WTC11 (cell line): Measurements from ENCODE around the gene RMC1. TPM values are rescaled to one million over a fixed set of nuclear protein-coding genes. Genes with fewer than 3 reads are reported as not detected.

Experiments
- ATAC-seq: fragments of 200-7000 bp; cut with Tn5 transposase; 2 replicates; pipeline ENCODE4 v1.10.0; 2021; ENCODE audit warnings: mild to moderate bottlenecking, moderate library complexity
- CTCF ChIA-PET: fragments of 300-600 bp; sonication (Branson Sonifier 250); formaldehyde crosslinking; loops from one replicate; lab custom pipeline; 2021; ENCODE audit warnings: antibody characterized with exemption; lab: Charles Lee
- POLR2A ChIA-PET: fragments of 350-600 bp; sonication (Branson Sonifier 250); formaldehyde crosslinking; loops from one replicate; lab custom pipeline; 2021; ENCODE audit warnings: antibody characterized with exemption; lab: Charles Lee
- DNase-seq: peaks from one replicate; pipeline ENCODE4 v3.0.0; 2021; ENCODE audit warnings: low spot score
- H3K27ac Mint-ChIP-seq: 2 replicates; pipeline ENCODE4 v1.8.0; 2021; ENCODE audit warnings: mixed read lengths
- H3K27me3 Mint-ChIP-seq: 2 replicates; pipeline ENCODE4 v1.8.0; 2021; ENCODE audit warnings: low read depth, mild to moderate bottlenecking, moderate library complexity, mixed read lengths
- H3K36me3 Mint-ChIP-seq: 2 replicates; pipeline ENCODE4 v1.8.0; 2021; ENCODE audit warnings: mixed read lengths
- H3K4me1 Mint-ChIP-seq: 2 replicates; pipeline ENCODE4 v1.8.0; 2022; ENCODE audit warnings: mixed read lengths
- H3K4me3 Mint-ChIP-seq: 2 replicates; pipeline ENCODE4 v1.8.0; 2021; ENCODE audit warnings: mild to moderate bottlenecking, moderate library complexity, mixed read lengths
- H3K9me3 Mint-ChIP-seq: 2 replicates; pipeline ENCODE4 v1.8.0; 2021; ENCODE audit warnings: mixed read lengths
- ELF4 ChIP-seq: sonication (generic); formaldehyde crosslinking; IDR thresholded peaks from 2 replicates; pipeline ENCODE4 v1.8.1; 2022; ENCODE audit warnings: low read depth, mild to moderate bottlenecking, moderate library complexity, missing genetic modification reagents
- FOXK1 ChIP-seq: sonication (generic); formaldehyde crosslinking; IDR thresholded peaks from 2 replicates; pipeline ENCODE4 v1.8.0; 2022; ENCODE audit warnings: mild to moderate bottlenecking, moderate library complexity, missing genetic modification reagents
- KAT7 ChIP-seq: sonication (generic); formaldehyde crosslinking; IDR thresholded peaks from 2 replicates; pipeline ENCODE4 v1.8.1; 2023; ENCODE audit warnings: missing genetic modification reagents, mild to moderate bottlenecking, borderline replicate concordance
- NFYB ChIP-seq: sonication (generic); formaldehyde crosslinking; conservative IDR thresholded peaks from 2 replicates; pipeline ENCODE4 v1.8.0; 2022; ENCODE audit warnings: low read depth, missing genetic modification reagents
- ZBTB21 ChIP-seq: sonication (generic); formaldehyde crosslinking; IDR thresholded peaks from 2 replicates; pipeline ENCODE4 v1.8.1; 2023; ENCODE audit warnings: mild to moderate bottlenecking, missing genetic modification reagents, borderline replicate concordance
- ZNF396 ChIP-seq: fragments of 250-450 bp; sonication (Bioruptor Pico); IDR thresholded peaks from 2 replicates; pipeline ENCODE4 v1.8.0; 2021; ENCODE audit warnings: mild to moderate bottlenecking, moderate library complexity, borderline replicate concordance
- total RNA-seq: library from RNA; stranded (reverse); gene quantifications from 3 replicates; pipeline ENCODE4 v1.2.3, GENCODE V29; 2021
- TF ChIP-seq, protein P1 (sequence below): sonication (generic); formaldehyde crosslinking; IDR thresholded peaks from 2 replicates; pipeline ENCODE4 v1.8.0; 2023; ENCODE audit warnings: mild to moderate bottlenecking, missing genetic modification reagents
- TF ChIP-seq, protein P2 (sequence below): sonication (generic); formaldehyde crosslinking; IDR thresholded peaks from 2 replicates; pipeline ENCODE4 v1.8.1; 2022; ENCODE audit warnings: low read depth, missing genetic modification reagents, borderline replicate concordance
- TF ChIP-seq, protein P3 (sequence below): fragments of 250-450 bp; sonication (Bioruptor Pico); IDR thresholded peaks from 2 replicates; pipeline ENCODE4 v1.9.0; 2021; ENCODE audit warnings: mild to moderate bottlenecking
- TF ChIP-seq, protein P4 (sequence below): fragments of 250-450 bp; sonication (Bioruptor Pico); IDR thresholded peaks from 2 replicates; pipeline ENCODE4 v1.9.0; 2021; ENCODE audit warnings: mild to moderate bottlenecking

The RMC1 gene
- total RNA-seq, 1 experiment from 2014 or later: 15.6 TPM

DNA sequence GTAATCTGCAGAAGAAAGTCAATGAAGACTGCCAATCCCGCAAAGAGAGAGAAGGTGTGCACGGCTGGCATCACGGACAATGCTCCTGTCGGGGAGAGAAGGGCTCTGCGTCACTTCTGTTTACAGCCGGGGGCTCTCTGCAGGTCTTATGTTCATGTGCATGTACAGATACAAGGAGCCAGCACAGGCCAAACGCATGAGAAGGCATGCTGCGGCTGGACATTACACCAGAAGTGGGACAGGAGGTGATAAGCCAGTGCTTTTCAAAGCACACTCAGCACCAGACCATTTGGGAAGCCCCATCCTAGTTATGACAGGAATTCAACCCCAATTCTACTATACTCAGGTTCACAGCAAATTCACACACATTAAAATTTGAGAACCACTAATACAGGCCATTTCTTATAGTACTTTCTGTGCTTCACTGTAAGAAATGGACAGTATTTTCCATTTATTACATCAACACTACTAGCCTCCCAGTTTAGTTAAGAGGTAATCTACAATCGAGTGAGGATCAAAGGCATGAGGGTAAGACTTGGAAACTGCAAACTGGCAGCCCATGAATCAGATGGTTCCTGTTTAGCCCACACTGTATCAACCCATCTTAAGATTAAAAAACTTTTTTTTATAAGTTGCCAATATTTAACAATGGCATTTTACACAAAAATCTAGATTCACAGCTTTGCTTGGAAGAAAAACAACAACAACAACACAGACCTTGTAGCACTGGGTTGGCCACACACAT, 38.2 kb downstream of the RMC1 start (continued):
- TF ChIP-seq, protein P1, sequence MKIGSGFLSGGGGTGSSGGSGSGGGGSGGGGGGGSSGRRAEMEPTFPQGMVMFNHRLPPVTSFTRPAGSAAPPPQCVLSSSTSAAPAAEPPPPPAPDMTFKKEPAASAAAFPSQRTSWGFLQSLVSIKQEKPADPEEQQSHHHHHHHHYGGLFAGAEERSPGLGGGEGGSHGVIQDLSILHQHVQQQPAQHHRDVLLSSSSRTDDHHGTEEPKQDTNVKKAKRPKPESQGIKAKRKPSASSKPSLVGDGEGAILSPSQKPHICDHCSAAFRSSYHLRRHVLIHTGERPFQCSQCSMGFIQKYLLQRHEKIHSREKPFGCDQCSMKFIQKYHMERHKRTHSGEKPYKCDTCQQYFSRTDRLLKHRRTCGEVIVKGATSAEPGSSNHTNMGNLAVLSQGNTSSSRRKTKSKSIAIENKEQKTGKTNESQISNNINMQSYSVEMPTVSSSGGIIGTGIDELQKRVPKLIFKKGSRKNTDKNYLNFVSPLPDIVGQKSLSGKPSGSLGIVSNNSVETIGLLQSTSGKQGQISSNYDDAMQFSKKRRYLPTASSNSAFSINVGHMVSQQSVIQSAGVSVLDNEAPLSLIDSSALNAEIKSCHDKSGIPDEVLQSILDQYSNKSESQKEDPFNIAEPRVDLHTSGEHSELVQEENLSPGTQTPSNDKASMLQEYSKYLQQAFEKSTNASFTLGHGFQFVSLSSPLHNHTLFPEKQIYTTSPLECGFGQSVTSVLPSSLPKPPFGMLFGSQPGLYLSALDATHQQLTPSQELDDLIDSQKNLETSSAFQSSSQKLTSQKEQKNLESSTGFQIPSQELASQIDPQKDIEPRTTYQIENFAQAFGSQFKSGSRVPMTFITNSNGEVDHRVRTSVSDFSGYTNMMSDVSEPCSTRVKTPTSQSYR (CRISPR knock-in tag): no peak

DNA sequence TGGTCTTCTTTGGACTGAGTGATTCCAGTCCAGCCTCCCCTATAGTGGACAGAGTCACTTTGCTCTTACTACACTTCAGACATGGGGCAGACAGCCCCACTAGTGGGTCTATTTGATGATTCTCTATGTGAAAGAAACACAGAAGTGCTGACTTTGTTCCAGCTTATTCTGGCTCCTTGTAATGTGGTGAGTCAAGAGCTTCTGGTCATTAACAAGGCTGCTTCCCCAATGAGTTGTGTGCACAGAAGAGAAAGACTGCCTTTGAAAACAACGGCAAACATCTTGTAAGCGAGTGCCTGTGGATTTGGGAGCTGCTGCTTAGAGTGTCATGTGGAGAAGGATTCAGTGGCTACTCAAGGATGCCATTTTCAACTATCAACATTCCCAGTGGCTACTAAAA, 39.1 kb downstream of the RMC1 start:
- Mint-ChIP-seq H3K4me1 (no peaks in the 10 kb centered on the region), H3K4me3 (no peak overlapping the region), H3K27ac (no peak overlapping the region), H3K9me3 (no peaks in the 10 kb centered on the region), H3K27me3 (no peaks in the 10 kb centered on the region), H3K36me3 (peaks cover 72% of the 10 kb centered on the region)
- POLR2A ChIA-PET: no interaction called here
- ATAC-seq (no peak), DNase-seq (no peak)
- TF ChIP-seq ELF4: no peak
- TF ChIP-seq KAT7 (CRISPR knock-in tag): no peak
- no peak for TF ChIP-seq ZNF396
- no peak for TF ChIP-seq ZBTB21
- TF ChIP-seq, protein P2, sequence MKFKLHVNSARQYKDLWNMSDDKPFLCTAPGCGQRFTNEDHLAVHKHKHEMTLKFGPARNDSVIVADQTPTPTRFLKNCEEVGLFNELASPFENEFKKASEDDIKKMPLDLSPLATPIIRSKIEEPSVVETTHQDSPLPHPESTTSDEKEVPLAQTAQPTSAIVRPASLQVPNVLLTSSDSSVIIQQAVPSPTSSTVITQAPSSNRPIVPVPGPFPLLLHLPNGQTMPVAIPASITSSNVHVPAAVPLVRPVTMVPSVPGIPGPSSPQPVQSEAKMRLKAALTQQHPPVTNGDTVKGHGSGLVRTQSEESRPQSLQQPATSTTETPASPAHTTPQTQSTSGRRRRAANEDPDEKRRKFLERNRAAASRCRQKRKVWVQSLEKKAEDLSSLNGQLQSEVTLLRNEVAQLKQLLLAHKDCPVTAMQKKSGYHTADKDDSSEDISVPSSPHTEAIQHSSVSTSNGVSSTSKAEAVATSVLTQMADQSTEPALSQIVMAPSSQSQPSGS (CRISPR knock-in tag): no peak
- TF ChIP-seq NFYB: no peak
- CTCF ChIA-PET: interaction anchor here (0.7 kb wide), 1 partner anchor 160 kb away, joined by 3 read pairs; no protein-coding TSS in a partner anchor

DNA sequence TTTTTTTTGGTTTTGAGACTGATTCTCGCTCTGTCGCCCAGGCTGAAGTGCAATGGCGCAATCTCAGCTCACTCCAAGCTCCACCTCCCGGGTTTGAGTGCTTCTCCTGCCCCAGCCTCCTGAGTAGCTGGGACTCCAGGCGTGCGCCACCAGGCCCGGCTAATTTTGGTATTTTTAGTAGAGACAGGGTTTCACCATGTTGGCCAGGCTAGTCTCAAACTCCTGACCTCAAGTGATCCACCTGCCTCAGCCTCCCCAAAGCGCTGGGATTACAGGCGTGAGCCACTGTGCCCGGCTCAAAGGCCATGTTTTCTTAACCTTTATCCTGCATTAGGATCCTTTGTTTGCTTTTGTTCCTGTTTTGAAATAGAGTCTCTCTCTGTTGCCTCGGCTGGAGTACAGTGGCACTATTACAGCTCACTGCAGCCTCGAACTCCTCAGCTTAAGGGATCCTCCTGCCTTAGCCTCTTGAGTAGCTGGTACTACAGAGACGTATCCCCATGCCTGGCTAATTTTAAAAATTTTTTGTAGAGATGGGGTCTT, 42.0 kb downstream of the RMC1 start:
- ChIA-PET POLR2A (no interaction called here), CTCF (interaction anchor here (0.6 to 0.8 kb wide), 2 partner anchors 47 to 207 kb away, joined by 3 to 5 read pairs; no protein-coding TSS in a partner anchor)

More for the DNA sequence above, 42.0 kb downstream of the RMC1 start:
- DNase-seq (no peak), ATAC-seq (no peak)
- TF ChIP-seq, protein P3, sequence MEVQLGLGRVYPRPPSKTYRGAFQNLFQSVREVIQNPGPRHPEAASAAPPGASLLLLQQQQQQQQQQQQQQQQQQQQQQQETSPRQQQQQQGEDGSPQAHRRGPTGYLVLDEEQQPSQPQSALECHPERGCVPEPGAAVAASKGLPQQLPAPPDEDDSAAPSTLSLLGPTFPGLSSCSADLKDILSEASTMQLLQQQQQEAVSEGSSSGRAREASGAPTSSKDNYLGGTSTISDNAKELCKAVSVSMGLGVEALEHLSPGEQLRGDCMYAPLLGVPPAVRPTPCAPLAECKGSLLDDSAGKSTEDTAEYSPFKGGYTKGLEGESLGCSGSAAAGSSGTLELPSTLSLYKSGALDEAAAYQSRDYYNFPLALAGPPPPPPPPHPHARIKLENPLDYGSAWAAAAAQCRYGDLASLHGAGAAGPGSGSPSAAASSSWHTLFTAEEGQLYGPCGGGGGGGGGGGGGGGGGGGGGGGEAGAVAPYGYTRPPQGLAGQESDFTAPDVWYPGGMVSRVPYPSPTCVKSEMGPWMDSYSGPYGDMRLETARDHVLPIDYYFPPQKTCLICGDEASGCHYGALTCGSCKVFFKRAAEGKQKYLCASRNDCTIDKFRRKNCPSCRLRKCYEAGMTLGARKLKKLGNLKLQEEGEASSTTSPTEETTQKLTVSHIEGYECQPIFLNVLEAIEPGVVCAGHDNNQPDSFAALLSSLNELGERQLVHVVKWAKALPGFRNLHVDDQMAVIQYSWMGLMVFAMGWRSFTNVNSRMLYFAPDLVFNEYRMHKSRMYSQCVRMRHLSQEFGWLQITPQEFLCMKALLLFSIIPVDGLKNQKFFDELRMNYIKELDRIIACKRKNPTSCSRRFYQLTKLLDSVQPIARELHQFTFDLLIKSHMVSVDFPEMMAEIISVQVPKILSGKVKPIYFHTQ (CRISPR knock-in tag): no peak
- TF ChIP-seq FOXK1 (CRISPR knock-in tag): no peak
- TF ChIP-seq, protein P2 (CRISPR knock-in tag): no peak
- TF ChIP-seq, protein P4, sequence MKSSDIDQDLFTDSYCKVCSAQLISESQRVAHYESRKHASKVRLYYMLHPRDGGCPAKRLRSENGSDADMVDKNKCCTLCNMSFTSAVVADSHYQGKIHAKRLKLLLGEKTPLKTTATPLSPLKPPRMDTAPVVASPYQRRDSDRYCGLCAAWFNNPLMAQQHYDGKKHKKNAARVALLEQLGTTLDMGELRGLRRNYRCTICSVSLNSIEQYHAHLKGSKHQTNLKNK (CRISPR knock-in tag): no peak
- Mint-ChIP-seq H3K36me3 (peaks cover 56% of the 10 kb centered on the region), H3K9me3 (no peaks in the 10 kb centered on the region), H3K27me3 (no peaks in the 10 kb centered on the region), H3K27ac (no peak overlapping the region), H3K4me3 (no peak overlapping the region), H3K4me1 (no peaks in the 10 kb centered on the region)
